Left lung (tissue), 10 donors: ENCODE data around the gene ABCG4. TPM values are rescaled to one million over a fixed set of nuclear protein-coding genes. Genes with fewer than 3 reads are reported as not detected.

Experiments
- ATAC-seq: fragments of 200-7000 bp; cut with Tn5 transposase; one replicate; pipeline ENCODE4 v1.9.1; 2020; ENCODE audit warnings: moderate library complexity
- DNase-seq, 4 donors: peaks; one replicate each; pipeline ENCODE4 v3.0.0-alpha.2; 2013 to 2020
- H3K27ac ChIP-seq, 2 donors: fragments of 200-600 bp; sonication (generic) in 1 of 2; one replicate each; pipeline versions ENCODE4 v1.5.0 to v1.8.0; 2020 to 2021
- H3K27me3 ChIP-seq, 2 donors: fragments of 200-600 bp; sonication (generic) in 1 of 2; one replicate each; pipeline versions ENCODE4 v1.5.0 to v1.8.0; 2020 to 2021
- H3K36me3 ChIP-seq, 2 donors: fragments of 200-600 bp; sonication (generic) in 1 of 2; one replicate each; pipeline versions ENCODE4 v1.5.0 to v1.8.0; 2020 to 2021
- H3K4me1 ChIP-seq, 2 donors: fragments of 200-600 bp; one replicate each; pipeline ENCODE4 v1.8.0; 2021
- H3K4me3 ChIP-seq, 2 donors: fragments of 200-600 bp; sonication (generic) in 1 of 2; one replicate each; pipeline versions ENCODE4 v1.5.0 to v1.8.0; 2020 to 2021; ENCODE audit warnings: mild to moderate bottlenecking in 1 of 2
- H3K9me3 ChIP-seq, 2 donors: fragments of 200-600 bp; sonication (generic) in 1 of 2; one replicate each; pipeline versions ENCODE4 v1.5.0 to v1.8.0; 2020 to 2021
- intact Hi-C, 2 donors: fragments of 100-400 bp; cut with DNase I; formaldehyde crosslinking; loops; one replicate each; pipeline versions ENCODE4 v1.11.2 to v1.14.2; 2022
- polyA plus RNA-seq, 6 donors: library from polyadenylated mRNA; unstranded; fragments of 120-200 nt; gene quantifications; one replicate each; pipeline ENCODE4 v1.2.1, GENCODE V29; 2013; ENCODE audit not compliant: insufficient read length in 6 of 6
- total RNA-seq, 2 donors: library from RNA; stranded (reverse); fragmentation: NEBNext Ultra II Directional; extraction: Animal tissue kit (Norgen Biotek cat#: 25700); gene quantifications; one replicate each; pipeline ENCODE4 v1.2.1, GENCODE V29; 2021
- TF ChIP-seq, protein P1 (sequence below), 2 donors: fragments of 200-600 bp; sonication (generic) in 1 of 2; IDR thresholded peaks; one replicate each; pipeline versions ENCODE4 v1.5.0 to v1.8.0; 2021; ENCODE audit warnings: antibody characterized with exemption in 2 of 2
- donor health status: DM: no; HTN: yes; CAD: no.
- donor health status: DM: no; HTN: no; CAD: no.

The ABCG4 gene
- total and polyA plus RNA-seq, 8 donors: 0.26 to 1.5 (median 1.2) TPM

DNA sequence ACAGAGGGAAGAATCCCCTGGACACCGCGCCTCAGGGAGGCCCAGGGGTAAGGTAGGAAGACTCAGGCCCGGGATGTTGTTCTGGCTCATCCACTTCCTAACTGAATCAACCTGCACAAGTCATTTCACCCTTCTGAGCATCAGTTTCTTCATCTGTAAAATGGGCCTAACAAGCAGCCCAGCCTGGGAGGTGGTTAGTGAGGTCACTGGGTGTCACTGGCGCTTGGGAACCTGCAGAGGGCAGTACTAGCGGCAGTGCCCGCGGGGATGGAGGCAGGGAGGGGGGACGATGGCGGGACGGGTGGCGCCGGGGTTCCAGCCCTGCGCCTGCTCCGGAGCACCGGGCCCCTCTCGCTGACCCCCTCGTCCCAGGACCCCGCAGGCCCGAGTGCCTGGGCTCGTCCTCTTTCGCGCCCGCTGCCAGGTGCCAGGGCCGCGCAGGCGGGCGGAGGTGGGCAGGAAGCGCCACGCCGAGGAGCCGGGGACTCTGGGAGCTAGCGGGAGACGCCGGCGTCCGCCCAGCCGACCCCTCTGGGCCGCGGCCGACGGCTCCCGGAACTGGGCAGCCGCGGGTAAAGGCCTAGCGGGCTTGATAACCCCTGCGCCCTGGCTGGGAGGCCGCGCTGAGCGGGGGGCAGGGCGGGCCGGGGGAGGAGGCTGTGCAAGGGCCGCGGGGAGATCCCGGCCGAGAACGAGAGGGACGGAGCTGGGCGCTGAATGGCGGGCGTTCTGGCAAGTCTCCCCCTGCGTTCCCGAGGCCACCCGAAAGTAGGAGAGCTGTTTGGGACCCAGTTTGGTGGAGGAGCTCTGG, 19.8 kb downstream of the ABCG4 start, which contains the start of gene NLRX1:
TSS of gene NLRX1 (plus strand) at position 255 of the 811 bp plus-strand sequence. CDS start 2,679 bp downstream, outside the sequence.
- TF ChIP-seq, protein P1, sequence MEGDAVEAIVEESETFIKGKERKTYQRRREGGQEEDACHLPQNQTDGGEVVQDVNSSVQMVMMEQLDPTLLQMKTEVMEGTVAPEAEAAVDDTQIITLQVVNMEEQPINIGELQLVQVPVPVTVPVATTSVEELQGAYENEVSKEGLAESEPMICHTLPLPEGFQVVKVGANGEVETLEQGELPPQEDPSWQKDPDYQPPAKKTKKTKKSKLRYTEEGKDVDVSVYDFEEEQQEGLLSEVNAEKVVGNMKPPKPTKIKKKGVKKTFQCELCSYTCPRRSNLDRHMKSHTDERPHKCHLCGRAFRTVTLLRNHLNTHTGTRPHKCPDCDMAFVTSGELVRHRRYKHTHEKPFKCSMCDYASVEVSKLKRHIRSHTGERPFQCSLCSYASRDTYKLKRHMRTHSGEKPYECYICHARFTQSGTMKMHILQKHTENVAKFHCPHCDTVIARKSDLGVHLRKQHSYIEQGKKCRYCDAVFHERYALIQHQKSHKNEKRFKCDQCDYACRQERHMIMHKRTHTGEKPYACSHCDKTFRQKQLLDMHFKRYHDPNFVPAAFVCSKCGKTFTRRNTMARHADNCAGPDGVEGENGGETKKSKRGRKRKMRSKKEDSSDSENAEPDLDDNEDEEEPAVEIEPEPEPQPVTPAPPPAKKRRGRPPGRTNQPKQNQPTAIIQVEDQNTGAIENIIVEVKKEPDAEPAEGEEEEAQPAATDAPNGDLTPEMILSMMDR (IDR thresholded peaks at IDR 0.05): peak; percentile 65 to 88
- peaks cover 0 to 3% of the 10 kb centered on the region in 2 donors for H3K36me3 ChIP-seq
- intact Hi-C loops: no loop called here
- no peaks in the 10 kb centered on the region for H3K27me3 ChIP-seq
- H3K27ac ChIP-seq: peak within 1 kb of the TSS; percentile 90 to 95
- no peaks in the 10 kb centered on the region for H3K9me3 ChIP-seq
- peaks cover 0 to 13% of the 10 kb centered on the region in 2 donors for H3K4me1 ChIP-seq
- ATAC-seq (peak; percentile 97), DNase-seq (peak; percentile 75 to 97 (median 90))
- H3K4me3 ChIP-seq: peak within 1 kb of the TSS; percentile 78 to 83

GRCh38 chr11:119169282-119169719, 20.4 kb downstream of the ABCG4 start:
- H3K27ac ChIP-seq: peak overlapping the region; percentile 90 to 95
- H3K4me1 ChIP-seq: peaks cover 0 to 13% of the 10 kb centered on the region in 2 donors
- peaks cover 0 to 10% of the 10 kb centered on the region in 2 donors for H3K36me3 ChIP-seq
- intact Hi-C loops: no loop called here
- H3K27me3 ChIP-seq: no peaks in the 10 kb centered on the region
- ATAC-seq (peak; percentile 72), DNase-seq (peak in 3 of 4 donors; percentile 29 to 60 (median 59))
- TF ChIP-seq, protein P1 (IDR thresholded peaks at IDR 0.05): no peak
- H3K9me3 ChIP-seq: no peaks in the 10 kb centered on the region
- H3K4me3 ChIP-seq: peak overlapping the region; percentile 78 to 83

DNA sequence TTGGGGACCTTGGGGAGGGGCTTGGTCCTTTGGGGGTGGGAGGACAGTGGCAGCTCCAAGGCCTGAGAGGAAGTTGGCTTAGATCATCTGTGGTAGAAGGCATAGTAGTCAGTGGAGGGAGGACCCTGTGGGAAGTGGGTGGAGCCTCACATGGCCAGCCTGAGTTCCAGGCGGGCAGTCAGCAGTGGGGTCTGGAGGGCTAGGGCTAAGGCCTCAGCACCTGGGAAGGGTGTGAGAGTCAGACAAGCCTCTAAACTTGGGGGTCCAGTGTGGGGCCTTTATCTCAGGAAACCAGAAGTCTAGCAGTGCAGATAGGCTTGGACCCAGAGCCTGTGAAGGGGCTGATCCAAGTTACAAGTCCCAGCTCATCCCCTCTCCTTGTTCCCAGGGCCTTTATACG, 23.7 kb downstream of the ABCG4 start:
- ATAC-seq (no peak), DNase-seq (no peak)
- intact Hi-C loops: no loop called here
- Histone ChIP-seq H3K4me1 (peaks cover 0 to 13% of the 10 kb centered on the region in 2 donors), H3K27ac (no peak overlapping the region), H3K4me3 (no peak overlapping the region), H3K27me3 (no peaks in the 10 kb centered on the region), H3K36me3 (peaks cover 0 to 30% of the 10 kb centered on the region in 2 donors), H3K9me3 (no peaks in the 10 kb centered on the region)
- TF ChIP-seq, protein P1 (IDR thresholded peaks at IDR 0.05): no peak

GRCh38 chr11:119173453-119173852, 24.6 kb downstream of the ABCG4 start:
- no peak overlapping the region for H3K4me3 ChIP-seq
- H3K27ac ChIP-seq: no peak overlapping the region
- H3K27me3 ChIP-seq: no peaks in the 10 kb centered on the region
- TF ChIP-seq, protein P1 (IDR thresholded peaks at IDR 0.05): no peak
- peak in 1 of 4 donors; percentile 73 for DNase-seq
- intact Hi-C loops: no loop called here
- ATAC-seq: no peak
- H3K36me3 ChIP-seq: peaks cover 0 to 33% of the 10 kb centered on the region in 2 donors
- H3K9me3 ChIP-seq: no peaks in the 10 kb centered on the region
- H3K4me1 ChIP-seq: peaks cover 0 to 13% of the 10 kb centered on the region in 2 donors

DNA sequence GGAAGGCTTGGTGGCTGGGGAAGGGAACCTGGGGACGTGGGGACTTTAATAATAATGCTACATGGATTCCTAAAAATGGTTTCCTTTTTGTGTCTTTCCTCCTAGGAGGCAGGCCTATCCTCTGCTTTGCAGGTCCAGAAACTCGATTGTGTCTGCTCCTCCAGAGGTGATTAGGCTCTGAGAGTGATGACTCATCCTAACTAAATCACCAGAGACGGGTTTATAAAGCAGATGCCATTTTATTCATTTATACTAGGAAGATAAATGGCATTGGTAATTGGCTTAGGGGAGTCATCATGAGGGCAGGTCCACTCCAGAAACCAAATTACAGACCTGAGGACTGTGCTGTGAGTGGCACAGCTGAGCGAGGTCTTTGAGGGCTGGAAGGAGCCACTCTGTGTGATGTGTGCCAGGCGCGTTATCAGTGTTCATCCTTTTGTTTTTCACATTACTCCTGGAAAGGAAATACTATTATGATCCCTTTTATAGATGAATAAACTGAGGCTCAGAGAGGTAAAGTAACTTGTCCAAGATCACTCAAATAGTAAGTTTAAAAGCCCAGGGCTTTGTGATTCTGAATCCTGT, 26.7 kb downstream of the ABCG4 start:
- Histone ChIP-seq H3K36me3 (peaks cover 0 to 44% of the 10 kb centered on the region in 2 donors), H3K27me3 (no peaks in the 10 kb centered on the region), H3K4me3 (no peak overlapping the region), H3K4me1 (no peaks in the 10 kb centered on the region), H3K27ac (no peak overlapping the region), H3K9me3 (no peaks in the 10 kb centered on the region)
- ATAC-seq (no peak), DNase-seq (peak in 1 of 4 donors; percentile 2)
- intact Hi-C loops: no loop called here
- TF ChIP-seq, protein P1 (IDR thresholded peaks at IDR 0.05): no peak
